GM20000 (cell line): ENCODE results near the gene SIN3A.

ENCODE experiments used
- DNase-seq: peaks from one replicate; pipeline ENCODE4 v3.0.0; 2012; ENCODE audit warnings: low spot score
- CTCF ChIP-seq: IDR thresholded peaks from 2 replicates; pipeline ENCODE4 v1.5.1; 2012; ENCODE audit warnings: mild to moderate bottlenecking, control low read depth; ENCODE audit errors: extremely low read depth, missing control alignments

The SIN3A gene

GRCh38 chr15:75328493-75329314 is 122.8 kb downstream of the SIN3A start:
- no peak for DNase-seq
- TF ChIP-seq CTCF = no peak

- TF ChIP-seq CTCF = no peak
- no peak for DNase-seq
Observed at GRCh38 chr15:75327491-75327890, 124.0 kb downstream of the SIN3A start.

- no peak for TF ChIP-seq CTCF
- no peak for DNase-seq
Observed at GRCh38 chr15:75327005-75327404, 124.5 kb downstream of the SIN3A start.

GRCh38 chr15:75325922-75326321 is 125.6 kb downstream of the SIN3A start:
- DNase-seq = no peak

GRCh38 chr15:75321711-75322110 is 129.8 kb downstream of the SIN3A start:
- no peak for TF ChIP-seq CTCF

More at GRCh38 chr15:75325922-75326321, 125.6 kb downstream of the SIN3A start:
- TF ChIP-seq CTCF = no peak

More at GRCh38 chr15:75321711-75322110, 129.8 kb downstream of the SIN3A start:
- no peak for DNase-seq
